Liver (tissue), 3 donors: ENCODE results near the gene ZNF354C.

Source experiments
- ATF3 ChIP-seq: IDR thresholded peaks from 2 replicates; pipeline ENCODE4 v1.6.1; 2016; ENCODE audit warnings: antibody characterized with exemption
- CTCF ChIP-seq: fragments of 150-350 bp; IDR thresholded peaks from 2 replicates; pipeline ENCODE4 v1.5.1; 2017; ENCODE audit warnings: improper control_type of control experiment, low read depth, low read length; ENCODE audit not compliant: missing input control
- GABPA ChIP-seq, 2 donors: IDR thresholded peaks in 1 of 2; conservative IDR thresholded peaks in 1 of 2; 2 replicates each; pipeline ENCODE4 v1.6.1; 2016; ENCODE audit warnings: antibody characterized with exemption in 2 of 2, mild to moderate bottlenecking in 1 of 2, moderate library complexity in 1 of 2
- HNF4G ChIP-seq: IDR thresholded peaks from 2 replicates; pipeline ENCODE4 v1.6.1; 2016; ENCODE audit warnings: antibody characterized with exemption
- JUND ChIP-seq, 2 donors: IDR thresholded peaks; 2 replicates each; pipeline ENCODE4 v1.6.1; 2016; ENCODE audit warnings: antibody characterized with exemption in 2 of 2
- MAX ChIP-seq: IDR thresholded peaks from 2 replicates; pipeline ENCODE4 v1.6.1; 2016; ENCODE audit warnings: antibody characterized with exemption
- RAD21 ChIP-seq, 2 donors: IDR thresholded peaks; 2 replicates each; pipeline ENCODE4 v1.6.1; 2016; ENCODE audit warnings: antibody characterized with exemption in 2 of 2, mild to moderate bottlenecking in 2 of 2
- REST ChIP-seq: IDR thresholded peaks from 2 replicates; pipeline ENCODE4 v1.6.1; 2016; ENCODE audit warnings: antibody characterized with exemption, mild to moderate bottlenecking
- TAF1 ChIP-seq: conservative IDR thresholded peaks from 2 replicates; pipeline ENCODE4 v1.6.1; 2016; ENCODE audit warnings: antibody characterized with exemption, mild to moderate bottlenecking
- YY1 ChIP-seq: IDR thresholded peaks from 2 replicates; pipeline ENCODE4 v1.6.1; 2016; ENCODE audit warnings: antibody characterized with exemption, mild to moderate bottlenecking
- donor health status: healthy.
- donor health status: healthy.

- no peak for TF ChIP-seq HNF4G
- no peak for TF ChIP-seq CTCF
- no peak for TF ChIP-seq YY1
- no peak for TF ChIP-seq JUND (IDR thresholded peaks at IDR 0.05)
- TF ChIP-seq REST, result no peak
- no peak for TF ChIP-seq MAX
- no peak for TF ChIP-seq ATF3
- TF ChIP-seq TAF1, result no peak
- TF ChIP-seq GABPA (IDR thresholded peaks at IDR 0.05 in 1 of 2, conservative IDR thresholded peaks at IDR 0.05 in 1 of 2), result no peak
- no peak for TF ChIP-seq RAD21 (IDR thresholded peaks at IDR 0.05)
Measured at GRCh38 chr5:179111267-179112207, 51.4 kb downstream of the ZNF354C start.
